ENCODE measurements around the gene RDM1.
"Not testable (repeated sequence)": the region's sequence is repeated elsewhere in the genome, so short reads cannot be mapped to it uniquely, and the experiment has no call there.

The RDM1 gene

GRCh38 chr17:35930211-35931065 lies at the start of gene RDM1:
RDM1 (minus strand) TSS chr17:35930773; CDS start chr17:35930727, 46 bp downstream.
- peak; percentile 88 for DNase-seq

GRCh38 chr17:35978346-35978745 lies 47.8 kb upstream of the RDM1 start:
- no peak for DNase-seq

DNA sequence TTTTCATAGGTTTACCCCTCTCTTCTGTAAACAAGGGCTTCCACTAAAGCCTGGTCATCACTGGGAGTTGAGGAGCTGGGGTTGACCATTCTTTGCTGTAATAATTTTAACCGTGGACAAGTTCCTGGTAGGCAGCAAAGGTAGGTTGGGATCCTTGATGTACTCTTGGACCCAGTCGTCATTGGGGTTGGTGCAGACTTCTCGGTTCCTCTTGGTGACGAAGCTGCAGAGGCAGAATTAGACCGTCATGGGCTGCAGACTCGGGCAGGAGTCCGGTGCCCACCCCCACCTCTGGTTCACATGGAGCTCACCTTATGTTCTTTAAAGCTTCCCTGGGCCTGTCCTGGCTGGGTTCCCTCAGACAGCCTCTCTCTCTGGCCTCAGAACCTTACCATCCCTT lies 46.9 kb upstream of the RDM1 start:
- DNase-seq = no peak

DNA sequence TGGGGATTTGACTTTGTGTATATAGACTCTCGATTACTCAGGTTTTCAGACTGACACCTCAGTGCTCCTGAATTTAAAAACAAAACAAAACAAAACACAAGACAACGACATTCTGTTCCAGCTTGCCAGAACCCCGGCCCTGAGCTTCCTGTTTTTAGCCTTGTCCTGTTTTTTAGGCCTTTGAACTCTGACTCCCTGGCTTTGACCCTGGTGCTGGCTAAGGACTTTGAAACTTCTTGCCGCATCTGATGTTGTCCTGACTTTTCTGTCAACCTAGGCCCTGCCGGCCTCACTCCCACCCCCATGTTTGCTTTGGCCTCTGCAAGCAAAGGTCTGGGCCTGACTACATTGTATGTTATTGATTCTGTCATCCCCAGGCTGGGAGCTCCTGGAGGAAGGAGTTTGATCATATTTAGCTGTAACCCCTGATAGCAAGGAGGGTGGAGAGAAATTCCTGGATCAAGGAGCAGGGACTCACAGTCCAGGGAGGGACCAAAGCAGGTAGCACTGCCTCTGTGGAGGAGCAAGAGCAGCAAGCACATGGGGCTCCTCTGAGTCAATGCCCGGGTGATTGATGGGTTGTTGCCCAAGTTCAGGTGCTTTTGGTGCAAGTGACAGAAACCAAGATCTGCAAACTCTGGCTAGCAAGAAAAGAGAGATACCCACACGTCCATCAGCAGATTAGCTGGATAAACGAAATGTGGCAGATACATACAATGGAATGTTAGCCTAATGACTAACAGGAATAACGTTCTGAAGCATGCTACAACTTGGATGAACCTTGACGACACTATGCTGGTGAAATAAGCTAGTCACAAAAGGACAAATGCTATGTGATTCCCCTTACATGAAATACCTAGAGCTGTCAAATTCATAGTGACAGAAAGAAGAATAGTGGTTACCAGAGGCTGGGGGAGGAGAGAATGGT lies 43.0 kb upstream of the RDM1 start:
- no peak for DNase-seq

GRCh38 chr17:35972945-35973332 lies 42.4 kb upstream of the RDM1 start:
- DNase-seq = no peak

DNA sequence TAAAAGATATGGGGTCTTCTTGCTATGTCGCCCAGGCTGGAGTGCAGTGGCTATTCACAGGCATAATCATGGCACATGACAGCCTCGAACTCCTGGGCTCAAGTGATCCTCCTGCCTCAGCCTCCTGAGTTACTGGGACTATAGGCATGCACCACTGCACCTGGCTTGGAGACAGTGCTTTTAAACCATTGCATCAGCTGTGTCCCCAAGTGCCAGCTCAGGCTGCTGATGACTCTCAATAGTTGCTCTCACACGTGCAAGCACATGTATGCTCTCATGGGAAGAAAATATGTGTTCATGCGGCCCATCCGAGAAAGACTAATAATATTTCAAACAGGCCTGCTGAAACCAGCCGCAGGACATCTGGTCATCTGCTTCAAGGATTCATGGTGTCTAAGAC lies 42.0 kb upstream of the RDM1 start:
- DNase-seq = no peak

- no peak for DNase-seq
Measured at GRCh38 chr17:35972066-35972465, 41.5 kb upstream of the RDM1 start.

- peak; percentile 96 for DNase-seq
Measured at GRCh38 chr17:35969558-35970380, 39.2 kb upstream of the RDM1 start.

DNA sequence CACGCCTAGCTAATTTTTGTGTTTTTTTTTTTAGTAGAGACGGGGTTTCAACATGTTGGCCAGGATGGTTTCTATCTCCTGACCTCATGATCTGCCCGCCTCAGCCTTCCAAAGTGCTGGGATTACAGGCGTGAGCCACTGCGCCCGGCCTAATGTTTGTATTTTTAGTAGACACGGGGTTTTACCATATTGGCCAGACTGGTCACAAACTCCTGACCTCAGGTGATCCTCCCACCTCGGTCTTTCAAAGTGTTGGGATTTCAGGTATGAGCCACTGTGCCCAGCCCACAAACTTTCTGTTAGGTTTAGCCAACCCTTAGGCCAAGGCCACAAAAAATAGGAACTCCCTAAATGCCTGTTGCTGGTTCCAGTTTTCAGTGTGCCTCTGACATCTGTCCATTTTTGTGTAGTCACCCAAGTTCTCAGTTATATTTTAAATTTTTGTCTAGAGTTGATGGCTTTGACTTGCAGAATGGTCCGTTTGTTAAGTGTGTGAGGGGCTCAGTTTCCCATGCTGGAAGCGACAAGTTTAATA lies 38.0 kb upstream of the RDM1 start:
- no peak for DNase-seq

GRCh38 chr17:35965272-35965671 lies 34.7 kb upstream of the RDM1 start:
- no peak for DNase-seq

GRCh38 chr17:35963663-35964062 lies 33.1 kb upstream of the RDM1 start:
- no peak for DNase-seq

GRCh38 chr17:35953720-35954119 lies 23.1 kb upstream of the RDM1 start:
- no peak for DNase-seq

GRCh38 chr17:35949401-35949800 lies 18.8 kb upstream of the RDM1 start:
- DNase-seq = no peak

- no peak for DNase-seq
Measured at GRCh38 chr17:35948092-35948491, 17.5 kb upstream of the RDM1 start.

- peak; percentile 71 for DNase-seq
Measured at GRCh38 chr17:35947156-35947585, 16.6 kb upstream of the RDM1 start.

DNA sequence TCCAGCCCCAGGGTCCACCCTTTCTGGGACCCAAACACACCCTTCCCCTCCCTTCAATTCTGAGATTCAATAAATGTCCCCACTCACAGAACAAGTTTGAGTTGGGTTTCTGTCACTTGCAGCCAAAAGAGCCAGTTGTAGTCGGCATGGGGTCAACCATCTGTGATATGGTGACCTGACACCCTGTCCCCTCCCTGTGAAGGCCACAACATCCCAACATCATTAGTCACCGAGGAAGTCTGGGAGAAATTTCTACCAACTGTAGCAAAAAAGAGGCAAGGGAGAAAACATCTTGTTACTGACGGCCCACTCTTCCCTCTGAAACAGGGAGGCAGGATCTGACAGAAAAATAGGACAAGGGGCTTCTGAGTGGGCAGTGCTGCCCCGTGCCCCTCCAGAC lies 13.6 kb upstream of the RDM1 start:
- no peak for DNase-seq

DNA sequence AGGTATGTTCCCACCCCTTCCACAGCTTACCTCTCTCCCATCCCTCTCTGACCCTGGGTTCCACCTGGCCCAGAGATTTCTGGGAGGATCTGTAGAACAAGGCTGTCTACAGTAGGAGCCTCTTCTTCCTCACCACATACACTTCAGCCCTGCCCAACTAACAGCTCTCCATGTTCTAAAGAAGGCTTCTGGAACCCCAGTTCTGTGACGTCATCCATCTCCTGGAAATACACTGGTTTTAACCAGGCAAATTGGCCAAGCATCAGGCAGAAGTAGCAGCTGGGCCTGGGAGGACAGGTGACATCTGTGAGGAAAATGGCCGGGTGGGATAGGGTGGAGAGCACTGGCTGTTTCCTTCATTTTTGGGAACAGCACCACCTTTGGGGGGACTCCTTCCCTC lies 13.0 kb upstream of the RDM1 start, which contains the start of gene LYZL6:
LYZL6 (minus strand) TSS at position 177 of the 400 bp plus-strand sequence. CDS start 4,357 bp downstream, outside the sequence.
- no peak for DNase-seq

- DNase-seq = no peak
Measured at GRCh38 chr17:35942588-35943186, 12.1 kb upstream of the RDM1 start.

DNA sequence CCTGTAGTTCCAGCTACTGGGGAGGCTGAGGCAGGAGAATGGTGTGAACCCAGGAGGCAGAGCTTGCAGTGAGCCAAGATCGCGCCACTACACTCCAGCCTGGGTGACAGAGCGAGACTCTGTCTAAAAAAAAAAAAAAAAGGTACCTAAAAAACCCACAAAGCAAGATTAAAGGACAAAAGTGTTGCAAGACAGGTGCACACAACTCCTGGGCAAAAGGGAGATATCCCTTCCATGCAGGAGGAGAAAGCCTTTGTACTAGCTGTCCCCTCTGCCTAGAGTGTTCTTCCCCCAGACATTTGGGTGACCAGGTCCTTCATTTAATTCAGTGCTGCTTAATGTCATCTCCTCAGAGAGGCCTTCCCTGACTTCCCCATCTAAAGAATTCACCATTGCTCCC lies 7.9 kb upstream of the RDM1 start:
- not testable (repeated sequence) for DNase-seq

DNA sequence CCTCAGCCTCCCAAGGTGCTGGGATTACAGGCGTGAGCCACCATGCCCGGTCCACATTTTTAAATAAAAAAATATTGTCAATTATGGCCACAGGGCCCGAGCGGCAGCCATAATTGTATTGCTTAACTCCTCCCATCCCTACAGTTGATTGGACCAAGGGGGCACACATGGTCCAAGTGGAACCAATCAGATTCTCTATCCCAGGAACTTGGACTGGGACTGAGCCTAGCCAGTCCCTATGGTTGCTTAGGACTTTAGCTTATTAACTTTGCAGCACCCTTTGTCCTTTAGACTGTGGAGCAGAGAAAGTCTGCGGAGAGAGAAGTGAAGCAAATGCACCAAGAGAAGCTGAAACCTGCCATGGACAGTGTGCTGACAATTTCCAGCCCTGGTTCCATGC lies 5.5 kb upstream of the RDM1 start:
- no peak for DNase-seq

GRCh38 chr17:35934760-35935159 lies 4.2 kb upstream of the RDM1 start:
- no peak for DNase-seq

DNA sequence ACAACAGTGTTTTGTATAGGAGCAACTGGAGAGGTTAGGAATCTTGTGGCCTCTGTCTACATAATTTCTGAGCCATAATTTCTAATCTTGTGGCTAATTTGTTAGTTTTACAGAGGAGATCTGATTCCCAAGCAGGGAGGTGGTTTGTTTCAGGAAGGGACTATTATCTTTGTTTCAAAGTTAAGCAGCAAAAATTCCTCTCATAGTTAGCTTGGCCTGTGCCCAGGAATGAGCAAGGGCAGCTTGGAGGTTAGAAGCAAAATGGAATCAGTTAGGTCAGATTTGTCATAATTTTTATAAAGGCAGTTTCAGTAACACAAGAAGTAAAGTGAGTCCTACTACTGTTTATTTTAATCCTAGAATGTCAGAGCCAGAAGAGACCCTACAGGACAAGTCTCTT lies 2.0 kb upstream of the RDM1 start:
- peak; percentile 14 for DNase-seq

All from eye (tissue), 1 donor.